HEK293 (cell line): ENCODE measurements around the gene FFAR4.
A peak's percentile ranks its signal among the peaks of the same experiment; 100 is the strongest.

Experiments
- CTCF ChIA-PET: fragments of 350-600 bp; formaldehyde crosslinking; extraction: SDS; loops from one replicate; lab custom pipeline; 2021; ENCODE audit warnings: antibody characterized with exemption; lab: Yijun Ruan, JAX
- POLR2A ChIA-PET: fragments of 300-600 bp; formaldehyde crosslinking; extraction: SDS; loops from one replicate; lab custom pipeline; 2020; ENCODE audit warnings: antibody characterized with exemption, inconsistent platforms; lab: Yijun Ruan, JAX
- H3K27ac ChIP-seq: fragments of 200-500 bp; sonication (Bioruptor generic); 2 replicates; pipeline ENCODE4 v1.5.1; 2014; ENCODE audit warnings: low read depth, low read length, control low read depth, inconsistent platforms; ENCODE audit errors: extremely low read depth
- H3K36me3 ChIP-seq, 2 experiments: fragments of 200-500 bp in 1 of 2; sonication (Bioruptor generic) in 1 of 2; 1 replicate in 1 of 2; 2 replicates in 1 of 2; pipeline ENCODE4 v1.5.1; 2014 to 2017; ENCODE audit warnings: inconsistent platforms in 2 of 2, low read length in 2 of 2; ENCODE audit not compliant: control insufficient read depth in 2 of 2, insufficient read depth in 1 of 2
- H3K4me1 ChIP-seq: fragments of 200-500 bp; sonication (Bioruptor generic); 2 replicates; pipeline ENCODE4 v1.5.1; 2014; ENCODE audit warnings: mild to moderate bottlenecking, low read length, inconsistent platforms; ENCODE audit not compliant: control insufficient read depth, insufficient read depth
- H3K4me3 ChIP-seq: 2 replicates; pipeline ENCODE4 v1.5.1; 2011; ENCODE audit warnings: low read depth, mild to moderate bottlenecking, control low read depth, low read length, moderate library complexity
- H3K9me3 ChIP-seq: fragments of 200-500 bp; sonication (Bioruptor generic); 2 replicates; pipeline ENCODE4 v1.5.1; 2014; ENCODE audit warnings: low read depth, low read length, inconsistent platforms; ENCODE audit not compliant: control insufficient read depth, insufficient read depth
- BCL11A ChIP-seq: fragments of 450-650 bp; formaldehyde crosslinking; IDR thresholded peaks from 2 replicates; pipeline ENCODE4 v1.5.1; 2016; ENCODE audit warnings: low read depth, missing biosample characterization, missing genetic modification characterization
- EGR2 ChIP-seq: fragments of 450-650 bp; formaldehyde crosslinking; IDR thresholded peaks from 2 replicates; pipeline ENCODE4 v1.5.1; 2016; ENCODE audit warnings: low read depth, missing biosample characterization, missing genetic modification characterization
- PRDM1 ChIP-seq: fragments of 450-650 bp; formaldehyde crosslinking; IDR thresholded peaks from 2 replicates; pipeline ENCODE4; 2016; ENCODE audit warnings: missing biosample characterization, missing genetic modification characterization
- PRDM2 ChIP-seq: fragments of 450-650 bp; formaldehyde crosslinking; IDR thresholded peaks from 2 replicates; pipeline ENCODE4 v1.5.1; 2016; ENCODE audit warnings: missing biosample characterization, missing genetic modification characterization, borderline replicate concordance
- RBAK ChIP-seq: fragments of 450-650 bp; formaldehyde crosslinking; IDR thresholded peaks from 2 replicates; pipeline ENCODE4 v1.5.1; 2016; ENCODE audit warnings: missing biosample characterization, missing genetic modification characterization
- REST ChIP-seq: fragments of 450-650 bp; formaldehyde crosslinking; IDR thresholded peaks from 2 replicates; pipeline ENCODE4 v1.5.1; 2016; ENCODE audit warnings: missing biosample characterization, missing genetic modification characterization
- SCRT1 ChIP-seq: fragments of 450-650 bp; formaldehyde crosslinking; IDR thresholded peaks from 2 replicates; pipeline ENCODE4 v1.5.1; 2016; ENCODE audit warnings: missing biosample characterization, missing genetic modification characterization, borderline replicate concordance
- SCRT2 ChIP-seq: fragments of 450-650 bp; formaldehyde crosslinking; IDR thresholded peaks from 2 replicates; pipeline ENCODE4 v1.5.1; 2016; ENCODE audit warnings: missing biosample characterization, missing genetic modification characterization
- SETDB1 ChIP-seq: IDR thresholded peaks from one replicate; pipeline ENCODE4 v1.6.1; 2017; ENCODE audit warnings: mild to moderate bottlenecking, low read length, moderate library complexity, mixed read lengths; ENCODE audit not compliant: insufficient read length
- ZNF146 ChIP-seq: fragments of 450-650 bp; formaldehyde crosslinking; IDR thresholded peaks from 2 replicates; pipeline ENCODE4 v1.5.1; 2016; ENCODE audit warnings: missing biosample characterization, missing genetic modification characterization
- ZNF19 ChIP-seq: fragments of 450-650 bp; formaldehyde crosslinking; IDR thresholded peaks from 2 replicates; pipeline ENCODE4; 2016; ENCODE audit warnings: missing biosample characterization, missing genetic modification characterization, low read depth
- ZNF2 ChIP-seq: fragments of 450-650 bp; formaldehyde crosslinking; IDR thresholded peaks from 2 replicates; pipeline ENCODE4 v1.5.1; 2016; ENCODE audit warnings: missing biosample characterization, missing genetic modification characterization
- ZNF211 ChIP-seq: fragments of 450-650 bp; formaldehyde crosslinking; IDR thresholded peaks from 2 replicates; pipeline ENCODE4 v1.5.1; 2016; ENCODE audit warnings: low read depth, missing biosample characterization, missing genetic modification characterization
- ZNF280C ChIP-seq: fragments of 450-650 bp; formaldehyde crosslinking; IDR thresholded peaks from 2 replicates; pipeline ENCODE4 v1.5.1; 2016; ENCODE audit warnings: missing biosample characterization, missing genetic modification characterization
- ZNF350 ChIP-seq: fragments of 450-650 bp; formaldehyde crosslinking; IDR thresholded peaks from 2 replicates; pipeline ENCODE4 v1.5.0; 2017; ENCODE audit warnings: missing biosample characterization, mild to moderate bottlenecking, missing genetic modification characterization
- ZNF354C ChIP-seq: fragments of 450-650 bp; formaldehyde crosslinking; IDR thresholded peaks from 2 replicates; pipeline ENCODE4 v1.5.1; 2016; ENCODE audit warnings: missing biosample characterization, missing genetic modification characterization, low read depth, borderline replicate concordance
- ZNF394 ChIP-seq: fragments of 450-650 bp; formaldehyde crosslinking; IDR thresholded peaks from 2 replicates; pipeline ENCODE4 v1.5.1; 2016; ENCODE audit warnings: missing biosample characterization, missing genetic modification characterization, mild to moderate bottlenecking, moderate library complexity, borderline replicate concordance
- ZNF692 ChIP-seq: fragments of 450-650 bp; formaldehyde crosslinking; IDR thresholded peaks from 2 replicates; pipeline ENCODE4 v1.5.1; 2016; ENCODE audit warnings: missing biosample characterization, missing genetic modification characterization
- ZNF777 ChIP-seq: fragments of 450-650 bp; formaldehyde crosslinking; IDR thresholded peaks from 2 replicates; pipeline ENCODE4 v1.5.1; 2017; ENCODE audit warnings: missing biosample characterization, missing genetic modification characterization, borderline replicate concordance

The FFAR4 gene

GRCh38 chr10:93584445-93584844, 18.0 kb downstream of the FFAR4 start:
- Histone ChIP-seq H3K9me3 (no peaks in the 10 kb centered on the region), H3K27ac (no peak overlapping the region), H3K36me3 (no peaks in the 10 kb centered on the region), H3K4me1 (no peaks in the 10 kb centered on the region), H3K4me3 (no peak overlapping the region)
- no peak for TF ChIP-seq RBAK (tag by site-specific recombination)
- TF ChIP-seq SCRT2 (tag by site-specific recombination) = peak; percentile 95
- no peak for TF ChIP-seq EGR2 (tag by site-specific recombination)
- no peak for TF ChIP-seq ZNF211 (tag by site-specific recombination)
- no peak for TF ChIP-seq REST
- no peak for TF ChIP-seq ZNF354C (tag by site-specific recombination)
- TF ChIP-seq SCRT1 (tag by site-specific recombination) = peak; percentile 88
- no peak for TF ChIP-seq PRDM1
- no peak for TF ChIP-seq BCL11A (tag by site-specific recombination)
- TF ChIP-seq ZNF777 (tag by site-specific recombination) = no peak
- CTCF ChIA-PET = interaction anchor here (1.0 kb wide), 2 partner anchors 30 to 208 kb away, joined by 3 read pairs; no protein-coding TSS in a partner anchor
- POLR2A ChIA-PET = no interaction called here

GRCh38 chr10:93589648-93590562, 23.4 kb downstream of the FFAR4 start:
- CTCF ChIA-PET = interaction anchor here (0.6 to 1.4 kb wide), 3 partner anchors 35 to 55 kb away, joined by 3 read pairs; no protein-coding TSS in a partner anchor
- H3K27ac ChIP-seq = no peak overlapping the region
- H3K4me3 ChIP-seq = no peak overlapping the region
- no peaks in the 10 kb centered on the region for H3K9me3 ChIP-seq
- POLR2A ChIA-PET = no interaction called here
- no peaks in the 10 kb centered on the region for H3K36me3 ChIP-seq
- H3K4me1 ChIP-seq = no peaks in the 10 kb centered on the region
- no peak for TF ChIP-seq EGR2 (tag by site-specific recombination)
- no peak for TF ChIP-seq PRDM2
- TF ChIP-seq ZNF350 = no peak
- TF ChIP-seq ZNF19 (tag by site-specific recombination) = no peak
- no peak for TF ChIP-seq ZNF211 (tag by site-specific recombination)
- TF ChIP-seq ZNF692 (tag by site-specific recombination) = no peak
- no peak for TF ChIP-seq ZNF2 (tag by site-specific recombination)
- no peak for TF ChIP-seq ZNF280C
- TF ChIP-seq SETDB1 = no peak
- TF ChIP-seq ZNF146 (tag by site-specific recombination) = no peak
- no peak for TF ChIP-seq ZNF394 (tag by site-specific recombination)
